ENCODE results near the gene ADAMTSL5. TPM values are rescaled to one million over a fixed set of nuclear protein-coding genes. Genes with fewer than 3 reads are reported as not detected.

ADAMTSL5 gene
- total RNA-seq, 1 experiment from 2014 or later, result 11.1 TPM

DNA sequence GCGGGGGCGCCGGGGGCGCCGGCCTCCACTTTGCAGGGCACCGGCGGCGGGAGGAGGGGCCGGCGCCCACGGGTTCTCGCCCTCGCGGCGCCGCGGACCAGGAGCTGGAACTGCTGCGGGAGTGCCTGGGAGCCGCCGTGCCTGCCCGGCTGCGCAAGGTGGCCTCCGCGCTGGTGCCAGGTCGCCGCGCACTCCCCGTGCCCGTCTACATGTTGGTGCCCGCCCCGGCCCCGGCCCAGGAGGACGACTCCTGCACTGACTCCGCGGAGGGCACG lies 45.7 kb downstream of the ADAMTSL5 start:
- TF ChIP-seq, protein P1, sequence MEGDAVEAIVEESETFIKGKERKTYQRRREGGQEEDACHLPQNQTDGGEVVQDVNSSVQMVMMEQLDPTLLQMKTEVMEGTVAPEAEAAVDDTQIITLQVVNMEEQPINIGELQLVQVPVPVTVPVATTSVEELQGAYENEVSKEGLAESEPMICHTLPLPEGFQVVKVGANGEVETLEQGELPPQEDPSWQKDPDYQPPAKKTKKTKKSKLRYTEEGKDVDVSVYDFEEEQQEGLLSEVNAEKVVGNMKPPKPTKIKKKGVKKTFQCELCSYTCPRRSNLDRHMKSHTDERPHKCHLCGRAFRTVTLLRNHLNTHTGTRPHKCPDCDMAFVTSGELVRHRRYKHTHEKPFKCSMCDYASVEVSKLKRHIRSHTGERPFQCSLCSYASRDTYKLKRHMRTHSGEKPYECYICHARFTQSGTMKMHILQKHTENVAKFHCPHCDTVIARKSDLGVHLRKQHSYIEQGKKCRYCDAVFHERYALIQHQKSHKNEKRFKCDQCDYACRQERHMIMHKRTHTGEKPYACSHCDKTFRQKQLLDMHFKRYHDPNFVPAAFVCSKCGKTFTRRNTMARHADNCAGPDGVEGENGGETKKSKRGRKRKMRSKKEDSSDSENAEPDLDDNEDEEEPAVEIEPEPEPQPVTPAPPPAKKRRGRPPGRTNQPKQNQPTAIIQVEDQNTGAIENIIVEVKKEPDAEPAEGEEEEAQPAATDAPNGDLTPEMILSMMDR (IDR thresholded peaks at IDR 0.05; ENCODE audit: unreplicated experiment), result no peak
- no peaks in the 10 kb centered on the region for H3K27me3 Mint-ChIP-seq (ENCODE audit: insufficient read depth, unreplicated experiment)
- no TSS peak for BruUV-seq (replicated peaks)
- H3K36me3 Mint-ChIP-seq (ENCODE audit: insufficient read depth, unreplicated experiment), result peaks cover 12% of the 10 kb centered on the region
- no peak overlapping the region for H3K27ac Mint-ChIP-seq (ENCODE audit: low read depth, unreplicated experiment)
- no peak overlapping the region for H3K4me3 Mint-ChIP-seq (ENCODE audit: unreplicated experiment)
- H3K9me3 Mint-ChIP-seq (ENCODE audit: unreplicated experiment), result no peaks in the 10 kb centered on the region
- ChIA-PET CTCF (interaction anchor here (1.1 kb wide), 1 partner anchor 22 kb away, joined by 4 read pairs; no protein-coding TSS in a partner anchor), POLR2A (interaction anchor here (0.8 kb wide), 1 partner anchor 9 kb away, joined by 3 read pairs; no protein-coding TSS in a partner anchor)
- H3K4me1 Mint-ChIP-seq (ENCODE audit: insufficient read depth, unreplicated experiment), result no peaks in the 10 kb centered on the region
- intact Hi-C loops (cut with micrococcal nuclease), result no loop called here
- DNase-seq (ENCODE audit: unreplicated experiment), result no peak

DNA sequence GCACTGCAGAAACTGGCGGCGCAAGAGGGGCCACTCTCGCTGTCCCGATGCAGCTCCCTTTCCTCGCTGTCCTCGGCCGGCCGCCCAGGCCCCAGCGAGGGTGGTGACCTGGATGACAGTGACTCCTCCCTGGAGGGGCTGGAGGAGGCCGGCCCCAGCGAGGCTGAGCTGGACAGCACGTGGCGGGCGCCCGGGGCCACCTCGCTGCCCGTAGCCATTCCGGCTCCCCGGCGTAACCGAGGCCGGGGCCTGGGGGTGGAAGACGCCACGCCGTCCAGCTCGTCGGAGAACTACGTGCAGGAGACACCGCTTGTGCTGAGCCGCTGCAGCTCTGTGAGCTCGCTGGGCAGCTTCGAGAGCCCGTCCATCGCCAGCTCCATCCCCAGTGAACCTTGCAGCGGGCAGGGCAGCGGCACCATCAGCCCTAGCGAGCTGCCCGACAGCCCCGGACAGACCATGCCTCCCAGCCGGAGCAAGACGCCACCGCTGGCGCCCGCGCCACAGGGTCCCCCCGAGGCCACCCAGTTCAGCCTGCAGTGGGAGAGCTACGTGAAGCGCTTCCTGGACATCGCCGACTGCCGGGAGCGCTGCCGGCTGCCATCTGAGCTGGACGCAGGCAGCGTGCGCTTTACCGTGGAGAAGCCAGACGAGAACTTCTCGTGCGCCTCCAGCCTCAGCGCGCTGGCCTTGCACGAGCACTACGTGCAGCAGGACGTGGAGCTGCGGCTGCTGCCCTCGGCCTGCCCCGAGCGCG lies 46.2 kb downstream of the ADAMTSL5 start:
- POLR2A ChIA-PET, result interaction anchor here (0.6 to 1.2 kb wide), 3 partner anchors 8 to 126 kb away, joined by 3 to 4 read pairs (median 3); partner anchors contain the start of gene MBD3
- no TSS peak for BruUV-seq (replicated peaks)
- H3K4me3 Mint-ChIP-seq (ENCODE audit: unreplicated experiment), result no peak overlapping the region
- H3K27ac Mint-ChIP-seq (ENCODE audit: low read depth, unreplicated experiment), result no peak overlapping the region
- no peak for DNase-seq (ENCODE audit: unreplicated experiment)
- CTCF ChIA-PET, result interaction anchor here (0.8 to 1.2 kb wide), 3 partner anchors 8 to 21 kb away, joined by 3 to 4 read pairs (median 3); no protein-coding TSS in a partner anchor
- TF ChIP-seq, protein P1 (IDR thresholded peaks at IDR 0.05; ENCODE audit: unreplicated experiment), result no peak
- H3K27me3 Mint-ChIP-seq (ENCODE audit: insufficient read depth, unreplicated experiment), result no peaks in the 10 kb centered on the region
- H3K36me3 Mint-ChIP-seq (ENCODE audit: insufficient read depth, unreplicated experiment), result peaks cover 12% of the 10 kb centered on the region
- H3K9me3 Mint-ChIP-seq (ENCODE audit: unreplicated experiment), result no peaks in the 10 kb centered on the region
- intact Hi-C loops (cut with micrococcal nuclease), result no loop called here
- no peaks in the 10 kb centered on the region for H3K4me1 Mint-ChIP-seq (ENCODE audit: insufficient read depth, unreplicated experiment)

DNA sequence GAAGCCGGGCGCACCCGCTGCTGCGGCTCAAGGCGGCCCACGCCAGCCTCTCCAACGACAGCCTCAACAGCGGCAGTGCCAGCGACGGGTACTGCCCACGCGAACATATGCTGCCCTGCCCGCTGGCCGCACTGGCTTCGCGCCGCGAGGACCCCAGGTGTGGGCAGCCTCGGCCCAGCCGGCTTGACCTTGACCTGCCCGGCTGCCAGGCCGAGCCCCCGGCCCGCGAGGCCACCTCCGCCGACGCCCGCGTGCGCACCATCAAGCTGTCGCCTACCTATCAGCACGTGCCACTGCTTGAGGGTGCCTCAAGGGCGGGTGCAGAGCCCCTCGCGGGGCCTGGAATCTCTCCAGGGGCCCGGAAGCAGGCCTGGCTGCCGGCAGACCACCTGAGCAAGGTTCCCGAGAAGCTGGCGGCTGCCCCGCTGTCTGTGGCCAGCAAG lies 46.8 kb downstream of the ADAMTSL5 start:
- no TSS peak for BruUV-seq (replicated peaks)
- ChIA-PET CTCF (interaction anchor here (0.5 to 1.2 kb wide), 5 partner anchors 8 to 22 kb away, joined by 3 to 4 read pairs (median 3); no protein-coding TSS in a partner anchor), POLR2A (interaction anchor here (0.6 to 1.2 kb wide), 3 partner anchors 12 to 127 kb away, joined by 3 to 5 read pairs (median 4); partner anchors contain the start of gene MBD3)
- no peak overlapping the region for H3K27ac Mint-ChIP-seq (ENCODE audit: low read depth, unreplicated experiment)
- H3K4me3 Mint-ChIP-seq (ENCODE audit: unreplicated experiment), result no peak overlapping the region
- intact Hi-C loops (cut with micrococcal nuclease), result no loop called here
- no peaks in the 10 kb centered on the region for H3K4me1 Mint-ChIP-seq (ENCODE audit: insufficient read depth, unreplicated experiment)
- no peaks in the 10 kb centered on the region for H3K27me3 Mint-ChIP-seq (ENCODE audit: insufficient read depth, unreplicated experiment)
- TF ChIP-seq, protein P1 (IDR thresholded peaks at IDR 0.05; ENCODE audit: unreplicated experiment), result no peak
- H3K36me3 Mint-ChIP-seq (ENCODE audit: insufficient read depth, unreplicated experiment), result peaks cover 12% of the 10 kb centered on the region
- H3K9me3 Mint-ChIP-seq (ENCODE audit: unreplicated experiment), result no peaks in the 10 kb centered on the region
- DNase-seq (ENCODE audit: unreplicated experiment), result no peak

DNA sequence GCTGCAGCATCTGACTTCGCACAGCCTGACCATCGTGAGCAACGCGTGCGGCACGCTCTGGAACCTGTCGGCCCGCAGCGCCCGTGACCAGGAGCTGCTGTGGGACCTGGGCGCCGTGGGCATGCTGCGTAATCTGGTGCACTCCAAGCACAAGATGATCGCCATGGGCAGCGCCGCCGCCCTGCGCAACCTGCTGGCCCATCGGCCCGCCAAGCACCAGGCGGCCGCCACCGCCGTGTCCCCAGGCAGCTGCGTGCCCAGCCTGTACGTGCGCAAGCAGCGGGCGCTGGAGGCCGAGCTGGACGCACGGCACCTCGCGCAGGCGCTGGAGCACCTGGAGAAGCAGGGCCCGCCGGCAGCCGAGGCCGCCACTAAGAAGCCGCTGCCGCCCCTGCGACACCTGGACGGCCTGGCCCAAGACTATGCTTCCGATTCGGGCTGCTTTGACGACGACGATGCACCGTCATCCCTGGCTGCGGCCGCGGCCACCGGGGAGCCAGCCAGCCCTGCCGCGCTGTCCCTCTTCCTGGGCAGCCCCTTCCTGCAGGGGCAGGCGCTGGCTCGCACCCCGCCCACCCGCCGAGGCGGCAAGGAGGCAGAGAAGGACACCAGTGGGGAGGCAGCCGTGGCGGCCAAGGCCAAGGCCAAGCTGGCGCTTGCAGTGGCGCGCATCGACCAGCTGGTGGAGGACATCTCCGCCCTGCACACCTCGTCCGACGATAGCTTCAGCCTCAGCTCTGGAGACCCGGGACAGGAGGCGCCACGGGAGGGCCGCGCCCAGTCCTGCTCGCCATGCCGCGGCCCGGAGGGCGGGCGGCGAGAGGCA lies 47.4 kb downstream of the ADAMTSL5 start:
- no peaks in the 10 kb centered on the region for H3K4me1 Mint-ChIP-seq (ENCODE audit: insufficient read depth, unreplicated experiment)
- no peaks in the 10 kb centered on the region for H3K9me3 Mint-ChIP-seq (ENCODE audit: unreplicated experiment)
- no peaks in the 10 kb centered on the region for H3K27me3 Mint-ChIP-seq (ENCODE audit: insufficient read depth, unreplicated experiment)
- intact Hi-C loops (cut with micrococcal nuclease), result loop anchor here (2.0 kb wide), 1 partner anchor 47 kb away; the partner anchor contains the start of gene ADAMTSL5
- H3K4me3 Mint-ChIP-seq (ENCODE audit: unreplicated experiment), result no peak overlapping the region
- BruUV-seq (replicated peaks), result no TSS peak
- no peak overlapping the region for H3K27ac Mint-ChIP-seq (ENCODE audit: low read depth, unreplicated experiment)
- POLR2A ChIA-PET, result interaction anchor here (0.8 to 1.2 kb wide), 2 partner anchors 11 to 26 kb away, joined by 4 to 5 read pairs; no protein-coding TSS in a partner anchor
- TF ChIP-seq, protein P1 (IDR thresholded peaks at IDR 0.05; ENCODE audit: unreplicated experiment), result peak; percentile 33
- CTCF ChIA-PET, result interaction anchor here (0.5 to 1.2 kb wide), 4 partner anchors 7 to 21 kb away, joined by 3 to 4 read pairs (median 3); no protein-coding TSS in a partner anchor
- peak; percentile 55 for DNase-seq (ENCODE audit: unreplicated experiment)
- peaks cover 12% of the 10 kb centered on the region for H3K36me3 Mint-ChIP-seq (ENCODE audit: insufficient read depth, unreplicated experiment)

Measured in MCF 10A (cell line).